Retinal pigment epithelial cell (primary cell): ENCODE results near the gene ANKRD63.

Source experiments
- DNase-seq: peaks from one replicate; pipeline ENCODE4 v3.0.0-alpha.2; 2010; ENCODE audit warnings: low read depth
- H3K4me3 ChIP-seq: 2 replicates; pipeline ENCODE4 v1.5.1; 2011; ENCODE audit warnings: mild to moderate bottlenecking, low read length, control low read depth, moderate library complexity
- CTCF ChIP-seq: conservative IDR thresholded peaks from 2 replicates; pipeline ENCODE4 v1.5.1; 2011; ENCODE audit warnings: low read depth, low read length, control low read depth, inconsistent platforms

Gene ANKRD63

GRCh38 chr15:40239404-40239692 lies 43.5 kb downstream of the ANKRD63 start:
- DNase-seq = no peak
- TF ChIP-seq CTCF = no peak
- H3K4me3 ChIP-seq = peak overlapping the region; percentile 17

GRCh38 chr15:40238532-40239403 lies 44.1 kb downstream of the ANKRD63 start, which contains the start of gene PAK6:
PAK6 (plus strand) TSS chr15:40239063; CDS start chr15:40264786, 25,723 bp downstream.
- TF ChIP-seq CTCF = no peak
- H3K4me3 ChIP-seq = peak within 1 kb of the TSS; percentile 37
- no peak for DNase-seq

- no peak for DNase-seq
- TF ChIP-seq CTCF = no peak
- H3K4me3 ChIP-seq = no peak overlapping the region
Measured at GRCh38 chr15:40235201-40235885, 47.5 kb downstream of the ANKRD63 start.

- no peak overlapping the region for H3K4me3 ChIP-seq
- TF ChIP-seq CTCF = no peak
- DNase-seq = no peak
Measured at GRCh38 chr15:40234783-40235182, 48.1 kb downstream of the ANKRD63 start.

GRCh38 chr15:40233727-40234577 lies 48.9 kb downstream of the ANKRD63 start:
- DNase-seq = no peak
- TF ChIP-seq CTCF = no peak
- no peak overlapping the region for H3K4me3 ChIP-seq

GRCh38 chr15:40232625-40233070 lies 50.2 kb downstream of the ANKRD63 start:
- TF ChIP-seq CTCF = no peak
- DNase-seq = no peak
- H3K4me3 ChIP-seq = no peak overlapping the region
